Stomach smooth muscle (tissue), 2 donors: ENCODE results near the gene SLC26A9.

Source experiments
- H3K27ac ChIP-seq: one replicate; pipeline ENCODE4 v1.7.0; 2013; ENCODE audit warnings: mild to moderate bottlenecking, low read length, inconsistent platforms
- H3K27me3 ChIP-seq, 2 donors: one replicate each; pipeline ENCODE4 v1.7.0; 2013; ENCODE audit warnings: low read length in 2 of 2; ENCODE audit not compliant: insufficient read depth in 2 of 2, control insufficient read depth in 1 of 2
- H3K36me3 ChIP-seq, 2 donors: one replicate each; pipeline ENCODE4 v1.7.0; 2013; ENCODE audit warnings: low read length in 2 of 2; ENCODE audit not compliant: control insufficient read depth in 2 of 2, insufficient read depth in 2 of 2
- H3K4me1 ChIP-seq: one replicate; pipeline ENCODE4 v1.7.0; 2013; ENCODE audit warnings: low read length; ENCODE audit not compliant: control insufficient read depth, insufficient read depth
- H3K4me3 ChIP-seq, 2 donors: one replicate each; pipeline ENCODE4 v1.7.0; 2013; ENCODE audit warnings: low read length in 2 of 2
- H3K9ac ChIP-seq, 2 donors: one replicate each; pipeline ENCODE4 v1.7.0; 2013; ENCODE audit warnings: low read length in 2 of 2, mild to moderate bottlenecking in 1 of 2
- H3K9me3 ChIP-seq, 2 donors: one replicate each; pipeline ENCODE4 v1.7.0; 2013; ENCODE audit warnings: low read length in 2 of 2; ENCODE audit not compliant: control insufficient read depth in 2 of 2
- donor health status: healthy.
- donor health status: Pancreatic carcinoma.

Gene SLC26A9

GRCh38 chr1:205961991-205962820 is 18.9 kb upstream of the SLC26A9 start:
- Histone ChIP-seq H3K4me1 (peaks cover 3% of the 10 kb centered on the region), H3K4me3 (no peak overlapping the region), H3K27ac (no peak overlapping the region), H3K9ac (no peak overlapping the region), H3K9me3 (no peaks in the 10 kb centered on the region), H3K36me3 (no peaks in the 10 kb centered on the region), H3K27me3 (peaks cover 7 to 11% of the 10 kb centered on the region in 2 donors)

- H3K4me3 ChIP-seq = no peak overlapping the region
- no peaks in the 10 kb centered on the region for H3K9me3 ChIP-seq
- peaks cover 3% of the 10 kb centered on the region for H3K4me1 ChIP-seq
- H3K27me3 ChIP-seq = peaks cover 9 to 11% of the 10 kb centered on the region in 2 donors
- H3K9ac ChIP-seq = no peak overlapping the region
- no peak overlapping the region for H3K27ac ChIP-seq
- no peaks in the 10 kb centered on the region for H3K36me3 ChIP-seq
Measured at GRCh38 chr1:205961405-205961804, 18.1 kb upstream of the SLC26A9 start.

DNA sequence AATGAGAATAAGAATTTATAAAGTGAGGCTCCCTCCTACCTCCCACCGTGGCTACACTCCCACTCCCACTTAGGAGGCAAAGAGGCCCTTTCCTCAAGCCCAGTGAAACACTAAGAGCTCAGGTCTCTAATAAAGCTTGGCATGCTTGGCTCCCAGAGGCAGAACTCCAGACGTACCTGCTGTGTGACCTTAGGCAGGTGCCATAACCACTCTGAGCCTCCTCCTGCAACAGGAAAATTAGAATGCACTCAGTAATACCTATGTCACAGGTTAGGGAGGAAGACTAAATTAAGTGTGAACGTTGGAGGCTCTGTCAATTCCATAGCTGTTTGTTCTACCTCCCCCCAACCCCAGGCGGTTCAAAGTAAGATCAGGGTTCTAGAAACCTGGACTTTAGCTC is 16.5 kb upstream of the SLC26A9 start:
- Histone ChIP-seq H3K36me3 (no peaks in the 10 kb centered on the region), H3K27ac (no peak overlapping the region), H3K27me3 (peaks cover 10 to 11% of the 10 kb centered on the region in 2 donors), H3K9me3 (no peaks in the 10 kb centered on the region), H3K4me1 (peaks cover 3% of the 10 kb centered on the region), H3K4me3 (no peak overlapping the region), H3K9ac (no peak overlapping the region)

DNA sequence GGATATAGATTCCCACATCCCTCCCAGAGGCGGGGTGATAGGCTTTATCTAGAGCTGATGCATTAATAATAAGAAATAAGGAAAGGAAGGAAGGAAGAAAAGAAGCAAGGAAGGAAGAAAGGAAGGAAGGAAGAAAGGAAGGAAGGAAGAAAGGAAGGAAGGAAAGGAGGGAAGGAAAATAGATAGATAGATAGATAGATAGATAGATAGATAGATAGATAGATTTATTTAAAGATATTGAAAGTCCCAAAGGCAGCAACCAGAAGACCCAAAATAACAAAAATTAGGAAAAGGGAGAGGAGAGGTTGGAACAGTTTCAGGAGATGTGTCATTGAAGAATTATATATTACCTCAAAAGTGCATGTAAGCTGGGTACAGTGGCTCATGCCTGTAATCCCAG is 12.2 kb upstream of the SLC26A9 start:
- H3K27me3 ChIP-seq = peaks cover 9 to 13% of the 10 kb centered on the region in 2 donors
- no peaks in the 10 kb centered on the region for H3K4me1 ChIP-seq
- H3K27ac ChIP-seq = no peak overlapping the region
- H3K9ac ChIP-seq = no peak overlapping the region
- H3K4me3 ChIP-seq = no peak overlapping the region
- H3K36me3 ChIP-seq = no peaks in the 10 kb centered on the region
- no peaks in the 10 kb centered on the region for H3K9me3 ChIP-seq

DNA sequence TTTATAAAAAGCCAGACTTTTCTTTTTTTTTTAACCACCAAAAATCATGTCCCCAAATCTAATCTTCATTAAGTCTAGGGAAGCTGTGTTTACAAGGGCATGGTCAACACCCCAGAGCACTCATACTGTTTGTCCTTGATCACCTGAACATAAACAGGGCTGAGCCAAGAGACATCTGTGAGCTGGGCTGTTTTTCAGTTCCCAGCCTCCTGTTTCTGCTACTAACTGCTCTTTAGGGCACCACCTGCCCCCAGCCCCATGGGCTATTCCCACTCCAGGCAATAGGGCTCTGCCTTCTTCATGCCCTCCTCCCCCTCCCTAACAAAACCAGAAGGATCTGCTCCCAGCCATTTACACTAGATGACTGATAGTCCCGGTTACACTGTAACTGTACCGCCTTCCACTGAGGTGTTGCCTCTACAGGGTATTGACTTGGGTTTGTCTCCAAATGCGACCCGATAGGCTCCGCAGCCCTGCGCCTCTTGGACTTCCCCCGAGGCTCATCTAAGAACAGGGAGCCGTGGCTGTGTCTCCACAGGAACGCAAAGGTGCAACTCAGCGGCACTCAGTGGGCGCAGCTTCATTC is 11.7 kb upstream of the SLC26A9 start:
- H3K36me3 ChIP-seq = no peaks in the 10 kb centered on the region
- H3K27ac ChIP-seq = no peak overlapping the region
- no peak overlapping the region for H3K4me3 ChIP-seq
- peaks cover 7 to 13% of the 10 kb centered on the region in 2 donors for H3K27me3 ChIP-seq
- H3K9me3 ChIP-seq = no peaks in the 10 kb centered on the region
- no peak overlapping the region for H3K9ac ChIP-seq
- no peaks in the 10 kb centered on the region for H3K4me1 ChIP-seq

DNA sequence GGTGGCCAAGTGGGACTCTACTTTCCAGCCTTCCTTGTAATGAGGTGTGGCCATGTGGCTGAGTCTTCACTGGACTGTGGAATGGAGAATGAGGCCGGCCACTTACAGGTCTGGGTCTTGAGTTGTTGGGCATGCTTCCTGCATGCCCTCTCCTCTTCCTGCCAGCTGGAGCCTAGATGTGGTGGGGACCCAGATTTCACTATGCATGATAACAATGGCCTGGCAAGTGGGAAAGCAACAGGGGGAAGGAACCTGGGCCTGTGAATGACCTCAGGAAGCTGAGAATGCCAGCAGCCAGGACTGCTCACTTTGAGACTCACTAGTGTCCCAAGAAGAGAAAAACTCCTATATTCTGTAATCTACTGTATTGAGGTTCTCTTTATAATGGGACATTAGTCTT is 8.5 kb upstream of the SLC26A9 start:
- H3K4me3 ChIP-seq = no peak overlapping the region
- no peaks in the 10 kb centered on the region for H3K4me1 ChIP-seq
- no peak overlapping the region for H3K27ac ChIP-seq

DNA sequence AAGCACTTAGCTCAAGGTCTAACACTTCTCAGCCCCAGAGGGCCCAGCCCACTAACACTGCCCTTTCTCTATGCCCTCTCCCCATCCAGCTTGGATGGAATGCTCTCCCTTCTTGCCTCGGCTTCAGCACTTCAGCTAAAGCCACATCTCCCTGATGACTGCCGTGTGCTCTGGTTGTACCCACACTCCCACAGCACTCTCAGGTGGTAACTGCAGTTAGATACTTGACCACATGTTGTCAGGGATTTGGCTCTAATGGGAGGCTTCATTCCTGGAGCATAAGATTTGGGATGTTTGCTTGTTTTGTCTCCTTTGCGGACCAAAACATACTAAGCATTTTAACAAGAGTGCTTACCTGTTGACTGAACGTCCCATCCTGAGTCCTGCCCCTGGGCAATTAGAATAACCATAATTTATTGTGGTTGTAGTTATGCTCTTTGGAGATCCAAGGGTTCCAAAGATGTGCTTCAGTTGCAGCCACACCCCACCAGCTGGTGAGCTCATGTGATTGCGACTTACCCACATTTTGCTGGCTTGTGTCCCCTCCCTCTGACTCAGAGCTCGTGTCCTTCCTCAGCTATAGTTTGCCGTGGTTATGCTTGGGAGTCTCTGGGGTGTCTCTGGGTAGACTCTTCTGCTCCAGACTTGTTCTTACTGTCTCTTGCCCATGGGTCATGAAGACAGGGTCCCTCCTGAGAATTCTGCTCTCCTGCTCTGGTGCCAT is 7.7 kb upstream of the SLC26A9 start:
- H3K27ac ChIP-seq = no peak overlapping the region
- no peaks in the 10 kb centered on the region for H3K9me3 ChIP-seq
- no peak overlapping the region for H3K9ac ChIP-seq
- H3K27me3 ChIP-seq = peaks cover 2 to 5% of the 10 kb centered on the region in 2 donors
- H3K36me3 ChIP-seq = no peaks in the 10 kb centered on the region
- no peak overlapping the region for H3K4me3 ChIP-seq
- H3K4me1 ChIP-seq = no peaks in the 10 kb centered on the region

More for the DNA sequence above, 8.5 kb upstream of the SLC26A9 start:
- Histone ChIP-seq H3K27me3 (peaks cover 5% of the 10 kb centered on the region in 2 donors), H3K36me3 (no peaks in the 10 kb centered on the region), H3K9me3 (no peaks in the 10 kb centered on the region), H3K9ac (no peak overlapping the region)

DNA sequence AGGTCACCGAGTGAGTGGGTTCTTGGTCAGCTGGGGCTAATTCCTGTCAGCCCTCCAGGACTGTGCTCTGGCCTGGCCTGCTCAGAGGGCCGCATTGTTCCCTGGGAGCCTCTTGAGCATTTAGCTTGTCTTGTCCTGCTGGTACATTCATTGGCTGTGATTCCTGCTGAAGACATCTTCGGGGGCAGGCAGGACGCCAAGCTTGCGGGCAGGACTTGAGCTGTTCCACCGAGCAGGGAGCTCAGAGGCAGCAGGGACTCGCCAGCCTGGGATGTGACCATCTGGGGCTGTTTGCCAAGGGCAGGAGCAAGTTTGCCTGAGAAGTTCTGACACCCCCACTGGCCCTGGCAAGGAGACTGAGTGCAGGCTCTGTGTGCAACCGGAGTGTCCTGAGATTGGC is 7.0 kb upstream of the SLC26A9 start:
- H3K9ac ChIP-seq = no peak overlapping the region
- H3K4me1 ChIP-seq = no peaks in the 10 kb centered on the region
- no peak overlapping the region for H3K4me3 ChIP-seq
- H3K36me3 ChIP-seq = no peaks in the 10 kb centered on the region
- peaks cover 4 to 5% of the 10 kb centered on the region in 2 donors for H3K27me3 ChIP-seq
- H3K27ac ChIP-seq = no peak overlapping the region
- H3K9me3 ChIP-seq = no peaks in the 10 kb centered on the region

DNA sequence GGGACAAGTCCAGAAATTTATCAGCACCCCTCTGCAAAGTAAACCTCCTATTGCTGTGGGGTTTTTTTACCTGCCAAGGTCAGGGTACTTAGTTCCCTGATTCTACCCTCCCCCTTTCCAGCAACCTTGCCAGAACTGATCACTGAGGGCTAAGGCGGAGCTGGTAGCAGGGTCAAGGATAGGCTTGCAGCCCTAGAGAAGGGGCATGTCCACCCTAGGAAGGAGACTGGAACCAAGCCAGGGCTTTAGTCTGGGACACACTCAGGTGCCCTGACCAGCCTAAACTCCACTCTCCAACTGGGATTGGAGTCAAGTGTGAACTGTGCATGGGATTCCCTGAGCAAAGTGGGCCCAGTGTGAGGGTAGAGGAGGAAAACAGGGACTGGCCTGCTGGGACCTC is 6.5 kb upstream of the SLC26A9 start:
- no peak overlapping the region for H3K4me3 ChIP-seq
- H3K27ac ChIP-seq = no peak overlapping the region
- no peaks in the 10 kb centered on the region for H3K9me3 ChIP-seq
- no peaks in the 10 kb centered on the region for H3K4me1 ChIP-seq
- H3K9ac ChIP-seq = no peak overlapping the region
- peaks cover 4 to 7% of the 10 kb centered on the region in 2 donors for H3K27me3 ChIP-seq
- no peaks in the 10 kb centered on the region for H3K36me3 ChIP-seq

DNA sequence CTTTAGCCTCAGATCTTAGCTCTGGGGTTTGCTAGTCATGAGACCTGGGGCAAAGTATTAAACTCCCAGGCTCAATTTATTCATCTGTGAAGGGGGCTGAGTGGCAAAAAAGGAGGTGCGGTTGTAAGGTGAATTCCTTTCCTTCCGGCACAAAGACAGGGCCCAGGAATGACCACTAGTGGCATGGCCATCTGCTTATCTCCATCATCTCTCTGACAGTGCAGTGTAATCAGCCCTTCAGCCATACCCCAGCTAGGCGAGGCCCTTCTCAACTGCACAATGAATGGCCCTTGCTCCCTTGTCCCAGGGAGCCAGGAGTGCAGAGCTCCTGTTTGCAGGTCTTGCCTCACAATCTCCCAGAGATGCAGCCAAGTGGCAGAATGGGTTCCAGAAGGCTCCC is 5.6 kb upstream of the SLC26A9 start:
- Histone ChIP-seq H3K36me3 (no peaks in the 10 kb centered on the region), H3K9ac (no peak overlapping the region), H3K27ac (no peak overlapping the region), H3K9me3 (no peaks in the 10 kb centered on the region), H3K4me1 (no peaks in the 10 kb centered on the region), H3K4me3 (no peak overlapping the region), H3K27me3 (peaks cover 4 to 7% of the 10 kb centered on the region in 2 donors)
